Measurements from ENCODE around the gene ALOX15. TPM values are rescaled to one million over a fixed set of nuclear protein-coding genes. Genes with fewer than 3 reads are reported as not detected.

Gene ALOX15
- total and polyA plus RNA-seq, 9 of the 15 experiments (the other 6 are each of a cell fraction or from before 2014, with no cell fraction given): not detected

GRCh38 chr17:4667166-4667565 lies 25.7 kb upstream of the ALOX15 start (continued):
- TF ChIP-seq CREB3 (tag; conservative IDR thresholded peaks at IDR 0.05; ENCODE audit: low read depth) (no peak), ZNF282 (CRISPR knock-in tag; IDR thresholded peaks at IDR 0.05) (no peak), ZNF274 (IDR thresholded peaks at IDR 0.05; ENCODE audit: borderline replicate concordance, low read depth, low read length) (no peak), ZNF217 (CRISPR knock-in tag; IDR thresholded peaks at IDR 0.05) (no peak)

- no TSS peak for BruUV-seq (replicated peaks)
- Histone ChIP-seq H3K27ac (ENCODE audit: extremely low read depth, low read depth, low read length) (no peak overlapping the region), H3K4me1 (replicated peaks in 1 of 2; ENCODE audit: control insufficient read depth in 2 of 2, insufficient read depth in 2 of 2, low read length in 2 of 2) (peaks cover 4 to 13% of the 10 kb centered on the region in 2 experiments; a peak in 3 of 5 replicates), H3K4me2 (ENCODE audit: insufficient read depth, low read length) (no peak overlapping the region), H3K9me1 (ENCODE audit: control insufficient read depth, insufficient read depth, low read length) (no peaks in the 10 kb centered on the region), H3K36me3 (ENCODE audit: control insufficient read depth, insufficient read depth, low read length) (peaks cover 7% of the 10 kb centered on the region; the same call in 1 of the 3 replicates), H3K9me3 (replicated peaks; ENCODE audit: control insufficient read depth, insufficient read depth, low read depth, low read length) (no peaks in the 10 kb centered on the region), H3K9ac (ENCODE audit: insufficient read depth in 1 of 2, low read depth in 2 of 2, low read length in 2 of 2) (no peak overlapping the region), H3K4me3 (no peak overlapping the region), H2AFZ (ENCODE audit: low read depth, low read length) (no peak overlapping the region), H4K20me1 (replicated peaks; ENCODE audit: control insufficient read depth, insufficient read depth, low read length) (no peaks in the 10 kb centered on the region), H3K79me2 (ENCODE audit: control insufficient read depth, insufficient read depth, low read length) (no peaks in the 10 kb centered on the region), H3K27me3 (ENCODE audit: control insufficient read depth in 2 of 2, insufficient read depth in 2 of 2, low read length in 2 of 2) (no peaks in the 10 kb centered on the region)
- DNase-seq (ENCODE audit: extremely low read depth in 1 of 4, low spot score in 3 of 4): no peak
- ChIA-PET CTCF (ENCODE audit: low intra/inter-chr PET ratio) (no interaction called here), POLR2A (no interaction called here)
- in situ Hi-C loops (cut with MboI) (no loop called here), intact Hi-C loops (cut with micrococcal nuclease) (no loop called here)
- no peak for FAIRE-seq
- WGBS (ENCODE audit: insufficient coverage, low coverage, missing lambda C conversion rate): 76% methylated on average over 5 of the region's 5 CpGs
- TF ChIP-seq HOXB6 (CRISPR knock-in tag; IDR thresholded peaks at IDR 0.05; ENCODE audit: borderline replicate concordance) (no peak), STAT6 (CRISPR knock-in tag; IDR thresholded peaks at IDR 0.05) (no peak), ATF2 (CRISPR knock-in tag; IDR thresholded peaks at IDR 0.05) (no peak), ZNF780A (CRISPR knock-in tag; IDR thresholded peaks at IDR 0.05) (no peak), PHTF2 (CRISPR knock-in tag; IDR thresholded peaks at IDR 0.05) (no peak), ZNF740 (CRISPR knock-in tag; IDR thresholded peaks at IDR 0.05) (no peak), ZNF740 (tag; IDR thresholded peaks at IDR 0.05) (no peak), GTF2F1 (IDR thresholded peaks at IDR 0.05; ENCODE audit: low read depth, low read length) (no peak)
- no peak for ATAC-seq
Measured at GRCh38 chr17:4666296-4666695, 24.8 kb upstream of the ALOX15 start.

Data from K562 (cell line).